Measurements from ENCODE around the gene FAM83F.

FAM83F gene

DNA sequence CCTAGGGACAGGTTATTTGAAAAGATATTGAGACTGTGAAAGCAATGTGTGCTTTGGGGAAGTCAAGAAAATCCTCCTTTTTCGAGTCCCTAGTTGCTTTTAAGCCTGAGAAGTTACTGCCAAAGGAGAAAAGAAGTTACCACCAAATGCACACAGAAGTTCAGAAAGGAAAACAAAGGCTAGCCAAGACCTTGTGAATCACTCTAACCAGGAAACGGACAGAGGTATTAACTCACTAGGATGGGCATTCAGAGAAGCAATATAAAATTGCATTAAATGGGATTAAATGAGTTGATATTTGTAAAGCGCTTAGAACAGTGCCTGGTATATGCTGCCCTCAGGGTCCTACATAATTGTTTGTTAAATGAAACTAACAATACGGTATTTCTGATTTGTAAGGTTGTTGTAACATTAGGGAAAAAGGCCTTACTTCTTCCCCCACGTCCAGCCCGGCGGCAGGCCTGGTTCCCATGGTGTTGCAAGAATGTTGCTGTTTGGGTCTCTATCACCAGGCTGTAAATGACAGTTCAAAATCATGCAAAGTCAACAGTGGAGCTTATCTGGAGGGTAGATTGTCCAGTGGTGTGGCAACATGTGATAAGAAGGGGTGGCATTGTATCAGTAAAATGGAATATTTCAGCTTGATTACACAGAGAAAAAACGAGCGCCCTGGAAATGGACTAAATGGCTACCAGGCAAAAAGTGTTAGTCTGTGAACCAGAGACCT is 27.5 kb upstream of the FAM83F start:
- no peak overlapping the region for H3K27ac ChIP-seq (ENCODE audit: low read length)
- no peaks in the 10 kb centered on the region for H3K27me3 ChIP-seq (ENCODE audit: control insufficient read depth, insufficient read depth, low read length)
- DNase-seq (ENCODE audit: low read depth, low spot score) = no peak
- no peaks in the 10 kb centered on the region for H3K36me3 ChIP-seq (ENCODE audit: control insufficient read depth, insufficient read depth, low read length)
- no peaks in the 10 kb centered on the region for H3K4me1 ChIP-seq (ENCODE audit: control insufficient read depth, insufficient read depth, low read length)
- no peak overlapping the region for H3K4me3 ChIP-seq (ENCODE audit: low read length)
- WGBS (ENCODE audit: insufficient coverage, insufficient read length) = no CpG with 5 or more reads among the region's 9 CpGs
- no peaks in the 10 kb centered on the region for H3K9me3 ChIP-seq (ENCODE audit: control insufficient read depth, insufficient read depth, low read length)

- Histone ChIP-seq H3K27me3 (ENCODE audit: control insufficient read depth, insufficient read depth, low read length) (no peaks in the 10 kb centered on the region), H3K9me3 (ENCODE audit: control insufficient read depth, insufficient read depth, low read length) (no peaks in the 10 kb centered on the region), H3K4me3 (ENCODE audit: low read length) (no peak overlapping the region), H3K36me3 (ENCODE audit: control insufficient read depth, insufficient read depth, low read length) (no peaks in the 10 kb centered on the region), H3K4me1 (ENCODE audit: control insufficient read depth, insufficient read depth, low read length) (no peaks in the 10 kb centered on the region), H3K27ac (ENCODE audit: low read length) (no peak overlapping the region)
- no CpG with 5 or more reads among the region's 20 CpGs for WGBS (ENCODE audit: insufficient coverage, insufficient read length)
- DNase-seq (ENCODE audit: low read depth, low spot score) = no peak
These were observed 26.5 kb upstream of the FAM83F start for GRCh38 chr22:39967996-39968972.

DNA sequence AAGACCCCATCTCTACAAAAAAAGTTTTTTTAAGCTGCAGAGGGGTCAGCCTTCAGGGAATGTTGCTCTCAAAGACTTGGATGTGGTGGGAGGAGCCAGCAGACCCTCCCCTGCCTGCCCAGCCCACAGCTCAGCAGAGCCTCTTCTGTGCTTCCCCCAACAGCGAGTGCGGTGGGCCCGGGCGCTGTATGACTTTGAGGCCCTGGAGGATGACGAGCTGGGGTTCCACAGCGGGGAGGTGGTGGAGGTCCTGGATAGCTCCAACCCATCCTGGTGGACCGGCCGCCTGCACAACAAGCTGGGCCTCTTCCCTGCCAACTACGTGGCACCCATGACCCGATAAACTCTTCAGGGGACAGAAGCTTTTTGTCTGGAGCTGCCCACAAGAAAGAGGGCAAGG is 24.0 kb upstream of the FAM83F start:
- H3K27ac ChIP-seq (ENCODE audit: low read length) = no peak overlapping the region
- DNase-seq (ENCODE audit: low read depth, low spot score) = no peak
- no peaks in the 10 kb centered on the region for H3K36me3 ChIP-seq (ENCODE audit: control insufficient read depth, insufficient read depth, low read length)
- no CpG with 5 or more reads among the region's 10 CpGs for WGBS (ENCODE audit: insufficient coverage, insufficient read length)
- no peaks in the 10 kb centered on the region for H3K4me1 ChIP-seq (ENCODE audit: control insufficient read depth, insufficient read depth, low read length)
- no peaks in the 10 kb centered on the region for H3K27me3 ChIP-seq (ENCODE audit: control insufficient read depth, insufficient read depth, low read length)
- H3K4me3 ChIP-seq (ENCODE audit: low read length) = no peak overlapping the region
- H3K9me3 ChIP-seq (ENCODE audit: control insufficient read depth, insufficient read depth, low read length) = no peaks in the 10 kb centered on the region

GRCh38 chr22:39972641-39973040 is 22.1 kb upstream of the FAM83F start:
- Histone ChIP-seq H3K27me3 (ENCODE audit: control insufficient read depth, insufficient read depth, low read length) (no peaks in the 10 kb centered on the region), H3K4me1 (ENCODE audit: control insufficient read depth, insufficient read depth, low read length) (no peaks in the 10 kb centered on the region), H3K27ac (ENCODE audit: low read length) (no peak overlapping the region), H3K36me3 (ENCODE audit: control insufficient read depth, insufficient read depth, low read length) (no peaks in the 10 kb centered on the region), H3K4me3 (ENCODE audit: low read length) (no peak overlapping the region), H3K9me3 (ENCODE audit: control insufficient read depth, insufficient read depth, low read length) (no peaks in the 10 kb centered on the region)
- no CpG with 5 or more reads among the region's 5 CpGs for WGBS (ENCODE audit: insufficient coverage, insufficient read length)
- DNase-seq (ENCODE audit: low read depth, low spot score) = no peak

- H3K27ac ChIP-seq (ENCODE audit: low read length) = no peak overlapping the region
- no peak overlapping the region for H3K4me3 ChIP-seq (ENCODE audit: low read length)
- no peaks in the 10 kb centered on the region for H3K4me1 ChIP-seq (ENCODE audit: control insufficient read depth, insufficient read depth, low read length)
- H3K36me3 ChIP-seq (ENCODE audit: control insufficient read depth, insufficient read depth, low read length) = no peaks in the 10 kb centered on the region
- H3K27me3 ChIP-seq (ENCODE audit: control insufficient read depth, insufficient read depth, low read length) = no peaks in the 10 kb centered on the region
- no CpG with 5 or more reads among the region's 5 CpGs for WGBS (ENCODE audit: insufficient coverage, insufficient read length)
- no peaks in the 10 kb centered on the region for H3K9me3 ChIP-seq (ENCODE audit: control insufficient read depth, insufficient read depth, low read length)
- no peak for DNase-seq (ENCODE audit: low read depth, low spot score)
These were observed 21.1 kb upstream of the FAM83F start for GRCh38 chr22:39973656-39974055.

DNA sequence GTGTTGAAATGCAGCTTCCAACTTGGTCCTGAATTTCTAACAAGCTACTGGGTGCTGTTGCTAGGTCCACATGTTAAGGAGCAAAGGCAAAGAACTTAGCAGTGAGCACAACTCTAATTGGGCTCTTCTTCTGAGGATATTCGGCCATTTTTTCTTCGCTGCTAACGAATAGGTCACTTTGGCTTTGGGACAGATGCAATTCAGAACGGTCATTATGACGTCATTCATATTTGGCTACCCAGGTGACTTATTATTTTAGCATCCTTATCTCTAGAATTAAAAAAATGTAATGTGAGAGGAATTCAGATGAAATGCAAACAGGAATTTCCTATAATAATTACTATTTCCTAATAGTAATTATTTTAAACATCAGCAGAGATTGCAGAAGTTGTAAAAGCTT is 20.7 kb upstream of the FAM83F start:
- Histone ChIP-seq H3K27me3 (ENCODE audit: control insufficient read depth, insufficient read depth, low read length) (no peaks in the 10 kb centered on the region), H3K36me3 (ENCODE audit: control insufficient read depth, insufficient read depth, low read length) (no peaks in the 10 kb centered on the region), H3K4me1 (ENCODE audit: control insufficient read depth, insufficient read depth, low read length) (no peaks in the 10 kb centered on the region), H3K9me3 (ENCODE audit: control insufficient read depth, insufficient read depth, low read length) (no peaks in the 10 kb centered on the region), H3K27ac (ENCODE audit: low read length) (no peak overlapping the region), H3K4me3 (ENCODE audit: low read length) (no peak overlapping the region)
- no peak for DNase-seq (ENCODE audit: low read depth, low spot score)
- WGBS (ENCODE audit: insufficient coverage, insufficient read length) = no CpG with 5 or more reads among the region's 5 CpGs

GRCh38 chr22:39979048-39979447 is 15.7 kb upstream of the FAM83F start:
- H3K4me3 ChIP-seq (ENCODE audit: low read length) = no peak overlapping the region
- H3K9me3 ChIP-seq (ENCODE audit: control insufficient read depth, insufficient read depth, low read length) = no peaks in the 10 kb centered on the region
- H3K27ac ChIP-seq (ENCODE audit: low read length) = no peak overlapping the region
- DNase-seq (ENCODE audit: low read depth, low spot score) = no peak
- no peaks in the 10 kb centered on the region for H3K36me3 ChIP-seq (ENCODE audit: control insufficient read depth, insufficient read depth, low read length)
- WGBS (ENCODE audit: insufficient coverage, insufficient read length) = no CpG with 5 or more reads among the region's 6 CpGs
- no peaks in the 10 kb centered on the region for H3K27me3 ChIP-seq (ENCODE audit: control insufficient read depth, insufficient read depth, low read length)
- no peaks in the 10 kb centered on the region for H3K4me1 ChIP-seq (ENCODE audit: control insufficient read depth, insufficient read depth, low read length)

DNA sequence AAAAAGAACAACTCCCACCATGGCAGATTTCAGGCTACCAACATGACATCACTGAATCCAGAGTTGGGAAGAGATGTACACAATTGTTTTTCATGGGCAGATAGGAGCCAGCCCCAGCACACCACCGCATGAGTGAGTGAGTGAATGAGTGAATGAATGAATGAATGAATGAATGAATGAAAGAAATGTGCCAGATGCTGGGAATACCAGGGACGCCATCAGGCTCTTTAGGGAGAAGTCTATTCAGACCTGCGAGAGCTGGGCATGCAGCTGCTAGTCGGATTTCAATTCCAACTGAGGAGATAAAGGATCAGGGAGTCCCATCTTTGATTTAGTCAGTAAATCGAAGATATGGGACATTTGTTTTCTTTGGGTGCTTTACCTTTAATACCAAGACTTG is 15.3 kb upstream of the FAM83F start:
- Histone ChIP-seq H3K4me1 (ENCODE audit: control insufficient read depth, insufficient read depth, low read length) (no peaks in the 10 kb centered on the region), H3K36me3 (ENCODE audit: control insufficient read depth, insufficient read depth, low read length) (no peaks in the 10 kb centered on the region), H3K4me3 (ENCODE audit: low read length) (no peak overlapping the region), H3K27me3 (ENCODE audit: control insufficient read depth, insufficient read depth, low read length) (no peaks in the 10 kb centered on the region), H3K9me3 (ENCODE audit: control insufficient read depth, insufficient read depth, low read length) (no peaks in the 10 kb centered on the region), H3K27ac (ENCODE audit: low read length) (no peak overlapping the region)
- no peak for DNase-seq (ENCODE audit: low read depth, low spot score)
- no CpG with 5 or more reads among the region's 5 CpGs for WGBS (ENCODE audit: insufficient coverage, insufficient read length)

DNA sequence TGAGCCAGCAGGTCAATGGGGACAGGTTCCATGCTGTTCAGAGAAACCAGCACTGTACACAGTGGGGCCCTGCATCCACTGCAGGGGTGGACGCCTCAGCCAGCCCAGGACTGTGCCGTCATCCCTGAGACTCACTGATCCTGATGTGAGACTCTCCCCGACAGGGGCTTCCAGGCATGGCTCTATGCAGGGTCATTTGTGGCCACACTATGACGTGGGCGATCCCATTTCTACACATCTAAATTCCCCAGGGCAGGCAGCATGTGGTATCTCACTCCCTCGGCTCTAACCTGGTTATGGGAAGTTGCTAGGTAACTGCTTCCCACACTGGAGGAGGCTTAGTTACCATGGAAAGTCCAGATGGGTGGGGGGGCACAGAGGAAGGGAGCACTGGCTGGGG is 14.2 kb upstream of the FAM83F start:
- no peak overlapping the region for H3K27ac ChIP-seq (ENCODE audit: low read length)
- no peaks in the 10 kb centered on the region for H3K27me3 ChIP-seq (ENCODE audit: control insufficient read depth, insufficient read depth, low read length)
- no peak for DNase-seq (ENCODE audit: low read depth, low spot score)
- no CpG with 5 or more reads among the region's 6 CpGs for WGBS (ENCODE audit: insufficient coverage, insufficient read length)
- H3K4me1 ChIP-seq (ENCODE audit: control insufficient read depth, insufficient read depth, low read length) = no peaks in the 10 kb centered on the region
- no peaks in the 10 kb centered on the region for H3K9me3 ChIP-seq (ENCODE audit: control insufficient read depth, insufficient read depth, low read length)
- no peak overlapping the region for H3K4me3 ChIP-seq (ENCODE audit: low read length)
- H3K36me3 ChIP-seq (ENCODE audit: control insufficient read depth, insufficient read depth, low read length) = no peaks in the 10 kb centered on the region

GRCh38 chr22:39983346-39983745 is 11.4 kb upstream of the FAM83F start:
- H3K4me1 ChIP-seq (ENCODE audit: control insufficient read depth, insufficient read depth, low read length) = no peaks in the 10 kb centered on the region
- WGBS (ENCODE audit: insufficient coverage, insufficient read length) = no CpG with 5 or more reads among the region's 4 CpGs
- no peaks in the 10 kb centered on the region for H3K27me3 ChIP-seq (ENCODE audit: control insufficient read depth, insufficient read depth, low read length)
- no peak overlapping the region for H3K27ac ChIP-seq (ENCODE audit: low read length)
- DNase-seq (ENCODE audit: low read depth, low spot score) = no peak
- no peaks in the 10 kb centered on the region for H3K36me3 ChIP-seq (ENCODE audit: control insufficient read depth, insufficient read depth, low read length)
- H3K4me3 ChIP-seq (ENCODE audit: low read length) = no peak overlapping the region
- H3K9me3 ChIP-seq (ENCODE audit: control insufficient read depth, insufficient read depth, low read length) = no peaks in the 10 kb centered on the region

Measured in iPS DF 6.9 (cell line).